Smooth muscle cell (in vitro differentiated cells): ENCODE results near the gene RASL11A. TPM values are rescaled to one million over a fixed set of nuclear protein-coding genes. Genes with fewer than 3 reads are reported as not detected.

Experiments used
- DNase-seq: peaks from one replicate; lab custom pipeline; 2025; ENCODE audit not compliant: unreplicated experiment; lab: John Stamatoyannopoulos, UW
- H2AFZ ChIP-seq: fragments of 200-600 bp; sonication (generic); 2 replicates; pipeline ENCODE4 v1.6.0; 2016; ENCODE audit warnings: antibody characterized with exemption, low read depth, mild to moderate bottlenecking
- H3F3A ChIP-seq: fragments of 200-600 bp; sonication (generic); 2 replicates; pipeline ENCODE4 v1.6.0; 2017; ENCODE audit warnings: antibody characterized with exemption, low read depth
- H3K27ac ChIP-seq: fragments of 200-600 bp; sonication (generic); 2 replicates; pipeline ENCODE4 v1.5.1; 2016; ENCODE audit warnings: low read depth, mild to moderate bottlenecking
- H3K27me3 ChIP-seq: fragments of 200-600 bp; sonication (generic); 2 replicates; pipeline ENCODE4 v1.6.1; 2016; ENCODE audit warnings: low read depth, mild to moderate bottlenecking
- H3K36me3 ChIP-seq: fragments of 200-600 bp; sonication (generic); 2 replicates; pipeline ENCODE4 v1.5.1; 2016; ENCODE audit warnings: low read depth
- H3K4me1 ChIP-seq: fragments of 200-600 bp; sonication (generic); 2 replicates; pipeline ENCODE4 v1.5.1; 2016; ENCODE audit warnings: low read depth
- H3K4me2 ChIP-seq: fragments of 200-600 bp; sonication (generic); 2 replicates; pipeline ENCODE4 v1.6.0; 2016; ENCODE audit warnings: mild to moderate bottlenecking
- H3K4me3 ChIP-seq: fragments of 200-600 bp; sonication (generic); 2 replicates; pipeline ENCODE4 v1.5.1; 2016; ENCODE audit warnings: mild to moderate bottlenecking
- H3K79me2 ChIP-seq: fragments of 200-600 bp; sonication (generic); 2 replicates; pipeline ENCODE4 v1.6.0; 2016; ENCODE audit warnings: low read depth, mild to moderate bottlenecking
- H3K9ac ChIP-seq: fragments of 200-600 bp; sonication (generic); 2 replicates; pipeline ENCODE4 v1.6.0; 2016; ENCODE audit warnings: low read depth
- H3K9me3 ChIP-seq: fragments of 200-600 bp; sonication (generic); replicated peaks from 2 replicates; pipeline ENCODE4 v1.5.1; 2016; ENCODE audit warnings: low read depth
- H4K20me1 ChIP-seq: fragments of 200-600 bp; sonication (generic); 2 replicates; pipeline ENCODE4 v1.6.0; 2016; ENCODE audit warnings: low read depth
- CTCF ChIP-seq: fragments of 200-600 bp; sonication (generic); IDR thresholded peaks from 2 replicates; pipeline ENCODE4 v1.5.1; 2017; ENCODE audit warnings: borderline replicate concordance, mild to moderate bottlenecking, antibody characterized with exemption; ENCODE audit not compliant: insufficient read depth, poor library complexity, severe bottlenecking
- WGBS: methylation state at CpG from one replicate; pipeline ENCODE4 v1.1.7; 2016; ENCODE audit warnings: low lambda C conversion rate; 5-methylcytosine and 5-hydroxymethylcytosine counted together
- polyA plus RNA-seq: library from polyadenylated mRNA; unstranded; fragments of >200 nt; fragmentation: Nextera tagmentation; extraction: Ambion mirVana; gene quantifications from 2 replicates; pipeline ENCODE4 v1.2.1, GENCODE V29; 2016
- total RNA-seq: library from RNA; depleted of rRNA; stranded (reverse); fragments of >200 nt; gene quantifications from 2 replicates; pipeline ENCODE4 v1.2.3, GENCODE V29; 2014

The RASL11A gene
- total and polyA plus RNA-seq, 2 experiments from 2014 or later, result 0.30 to 1.9 TPM

GRCh38 chr13:27264648-27265047 is 6.0 kb upstream of the RASL11A start:
- H3F3A ChIP-seq, result peaks cover 9% of the 10 kb centered on the region
- peak overlapping the region; percentile 85 for H3K27ac ChIP-seq
- no peak overlapping the region for H3K4me2 ChIP-seq
- H3K9me3 ChIP-seq, result no peaks in the 10 kb centered on the region
- no peak overlapping the region for H3K4me3 ChIP-seq
- H4K20me1 ChIP-seq, result peaks cover 24% of the 10 kb centered on the region
- no peak for DNase-seq
- no peaks in the 10 kb centered on the region for H3K79me2 ChIP-seq
- TF ChIP-seq CTCF, result no peak
- H2AFZ ChIP-seq, result no peak overlapping the region
- no peaks in the 10 kb centered on the region for H3K4me1 ChIP-seq
- peak overlapping the region; percentile 25 for H3K9ac ChIP-seq
- no peaks in the 10 kb centered on the region for H3K36me3 ChIP-seq
- WGBS, result 15% methylated on average over 1 of the region's 1 CpG
- no peaks in the 10 kb centered on the region for H3K27me3 ChIP-seq

- no peak for TF ChIP-seq CTCF
- DNase-seq, result no peak
- Histone ChIP-seq H2AFZ (no peak overlapping the region), H3K4me3 (no peak overlapping the region), H3K27me3 (no peaks in the 10 kb centered on the region), H3K36me3 (no peaks in the 10 kb centered on the region), H3K4me2 (no peak overlapping the region), H3K9ac (no peak overlapping the region), H3K27ac (no peak overlapping the region), H4K20me1 (peaks cover 3% of the 10 kb centered on the region), H3K79me2 (no peaks in the 10 kb centered on the region), H3F3A (peaks cover 6% of the 10 kb centered on the region), H3K9me3 (no peaks in the 10 kb centered on the region), H3K4me1 (peaks cover 3% of the 10 kb centered on the region)
- 40% methylated on average over 2 of the region's 2 CpGs for WGBS
Measured at GRCh38 chr13:27266917-27267316, 3.7 kb upstream of the RASL11A start.

GRCh38 chr13:27267596-27267995 is 3.0 kb upstream of the RASL11A start:
- DNase-seq, result no peak
- Histone ChIP-seq H3K4me2 (no peak overlapping the region), H3K79me2 (no peaks in the 10 kb centered on the region), H3K4me3 (no peak overlapping the region), H3K4me1 (peaks cover 3% of the 10 kb centered on the region), H3K27ac (no peak overlapping the region), H3F3A (peaks cover 4% of the 10 kb centered on the region), H3K36me3 (no peaks in the 10 kb centered on the region), H4K20me1 (no peaks in the 10 kb centered on the region), H2AFZ (no peak overlapping the region), H3K27me3 (no peaks in the 10 kb centered on the region), H3K9ac (no peak overlapping the region), H3K9me3 (no peaks in the 10 kb centered on the region)
- WGBS, result 97% methylated on average over 2 of the region's 2 CpGs
- TF ChIP-seq CTCF, result no peak

- DNase-seq, result no peak
- TF ChIP-seq CTCF, result no peak
- Histone ChIP-seq H3K9me3 (no peaks in the 10 kb centered on the region), H2AFZ (no peak overlapping the region), H3K36me3 (no peaks in the 10 kb centered on the region), H3F3A (no peaks in the 10 kb centered on the region), H3K79me2 (no peaks in the 10 kb centered on the region), H3K9ac (no peak overlapping the region), H3K27me3 (peaks cover under 1% of the 10 kb centered on the region), H4K20me1 (no peaks in the 10 kb centered on the region), H3K4me2 (no peak overlapping the region), H3K27ac (no peak overlapping the region), H3K4me1 (peaks cover 3% of the 10 kb centered on the region), H3K4me3 (no peak overlapping the region)
- 80% methylated on average over 2 of the region's 2 CpGs for WGBS
Measured at GRCh38 chr13:27269114-27269665, 1.4 kb upstream of the RASL11A start.
